ENCODE measurements around the gene MUC2. TPM values are rescaled to one million over a fixed set of nuclear protein-coding genes. Genes with fewer than 3 reads are reported as not detected.
A peak's percentile ranks its signal among the peaks of the same experiment; 100 is the strongest.

Gene MUC2
- total RNA-seq, 2 donors from 2014 or later = not detected

GRCh38 chr11:1041936-1042608 lies 32.6 kb upstream of the MUC2 start:
- H3K36me3 Mint-ChIP-seq (ENCODE audit: low read depth) = no peaks in the 10 kb centered on the region
- no peak for ATAC-seq (replicated peaks)
- H3K4me1 Mint-ChIP-seq = no peaks in the 10 kb centered on the region
- no peaks in the 10 kb centered on the region for H3K9me3 Mint-ChIP-seq
- no peak overlapping the region for H3K4me3 Mint-ChIP-seq
- H3K27me3 Mint-ChIP-seq = peaks cover 6% of the 10 kb centered on the region
- no peak overlapping the region for H3K27ac Mint-ChIP-seq

GRCh38 chr11:1042626-1043562 lies 31.8 kb upstream of the MUC2 start:
- no peak overlapping the region for H3K4me3 Mint-ChIP-seq
- H3K27me3 Mint-ChIP-seq = peaks cover 6% of the 10 kb centered on the region
- no peak for ATAC-seq (replicated peaks)
- H3K36me3 Mint-ChIP-seq (ENCODE audit: low read depth) = no peaks in the 10 kb centered on the region
- no peaks in the 10 kb centered on the region for H3K9me3 Mint-ChIP-seq
- H3K4me1 Mint-ChIP-seq = no peaks in the 10 kb centered on the region
- H3K27ac Mint-ChIP-seq = no peak overlapping the region

GRCh38 chr11:1043563-1044096 lies 31.0 kb upstream of the MUC2 start:
- ATAC-seq (replicated peaks) = no peak
- H3K9me3 Mint-ChIP-seq = no peaks in the 10 kb centered on the region
- H3K4me1 Mint-ChIP-seq = no peaks in the 10 kb centered on the region
- no peak overlapping the region for H3K27ac Mint-ChIP-seq
- no peaks in the 10 kb centered on the region for H3K36me3 Mint-ChIP-seq (ENCODE audit: low read depth)
- no peak overlapping the region for H3K4me3 Mint-ChIP-seq
- peaks cover 9% of the 10 kb centered on the region for H3K27me3 Mint-ChIP-seq

GRCh38 chr11:1044160-1044559 lies 30.5 kb upstream of the MUC2 start:
- ATAC-seq (replicated peaks) = no peak
- no peak overlapping the region for H3K27ac Mint-ChIP-seq
- peaks cover 10% of the 10 kb centered on the region for H3K27me3 Mint-ChIP-seq
- H3K4me3 Mint-ChIP-seq = no peak overlapping the region
- no peaks in the 10 kb centered on the region for H3K4me1 Mint-ChIP-seq
- no peaks in the 10 kb centered on the region for H3K9me3 Mint-ChIP-seq
- no peaks in the 10 kb centered on the region for H3K36me3 Mint-ChIP-seq (ENCODE audit: low read depth)

GRCh38 chr11:1047595-1048156 lies 27.0 kb upstream of the MUC2 start:
- Mint-ChIP-seq H3K27me3 (peaks cover 10% of the 10 kb centered on the region), H3K27ac (no peak overlapping the region), H3K9me3 (no peaks in the 10 kb centered on the region), H3K4me3 (no peak overlapping the region), H3K36me3 (ENCODE audit: low read depth) (no peaks in the 10 kb centered on the region), H3K4me1 (no peaks in the 10 kb centered on the region)
- no peak for ATAC-seq (replicated peaks)

- H3K36me3 Mint-ChIP-seq (ENCODE audit: low read depth) = no peaks in the 10 kb centered on the region
- H3K27ac Mint-ChIP-seq = no peak overlapping the region
- H3K9me3 Mint-ChIP-seq = no peaks in the 10 kb centered on the region
- H3K4me1 Mint-ChIP-seq = no peaks in the 10 kb centered on the region
- H3K27me3 Mint-ChIP-seq = peaks cover 10% of the 10 kb centered on the region
- no peak for ATAC-seq (replicated peaks)
- no peak overlapping the region for H3K4me3 Mint-ChIP-seq
Observed at GRCh38 chr11:1048375-1049070, 26.2 kb upstream of the MUC2 start.

GRCh38 chr11:1049071-1049405 lies 25.6 kb upstream of the MUC2 start:
- H3K36me3 Mint-ChIP-seq (ENCODE audit: low read depth) = no peaks in the 10 kb centered on the region
- no peak overlapping the region for H3K27ac Mint-ChIP-seq
- H3K4me3 Mint-ChIP-seq = no peak overlapping the region
- no peak for ATAC-seq (replicated peaks)
- H3K27me3 Mint-ChIP-seq = peaks cover 10% of the 10 kb centered on the region
- H3K9me3 Mint-ChIP-seq = no peaks in the 10 kb centered on the region
- H3K4me1 Mint-ChIP-seq = no peaks in the 10 kb centered on the region

- Mint-ChIP-seq H3K27ac (no peak overlapping the region), H3K27me3 (peaks cover 10% of the 10 kb centered on the region), H3K4me1 (no peaks in the 10 kb centered on the region), H3K9me3 (no peaks in the 10 kb centered on the region), H3K4me3 (no peak overlapping the region), H3K36me3 (ENCODE audit: low read depth) (no peaks in the 10 kb centered on the region)
- no peak for ATAC-seq (replicated peaks)
Observed at GRCh38 chr11:1049431-1049891, 25.2 kb upstream of the MUC2 start.

GRCh38 chr11:1049911-1050580 lies 24.6 kb upstream of the MUC2 start:
- H3K4me1 Mint-ChIP-seq = no peaks in the 10 kb centered on the region
- no peaks in the 10 kb centered on the region for H3K9me3 Mint-ChIP-seq
- H3K27ac Mint-ChIP-seq = no peak overlapping the region
- peaks cover 10% of the 10 kb centered on the region for H3K27me3 Mint-ChIP-seq
- H3K4me3 Mint-ChIP-seq = no peak overlapping the region
- no peak for ATAC-seq (replicated peaks)
- no peaks in the 10 kb centered on the region for H3K36me3 Mint-ChIP-seq (ENCODE audit: low read depth)

GRCh38 chr11:1050581-1051355 lies 23.9 kb upstream of the MUC2 start:
- peak; percentile 98 for ATAC-seq (replicated peaks)
- Mint-ChIP-seq H3K4me1 (no peaks in the 10 kb centered on the region), H3K27me3 (peaks cover 13% of the 10 kb centered on the region), H3K27ac (no peak overlapping the region), H3K4me3 (no peak overlapping the region), H3K9me3 (no peaks in the 10 kb centered on the region), H3K36me3 (ENCODE audit: low read depth) (no peaks in the 10 kb centered on the region)

GRCh38 chr11:1051356-1052132 lies 23.1 kb upstream of the MUC2 start:
- H3K4me3 Mint-ChIP-seq = no peak overlapping the region

GRCh38 chr11:1052133-1053011 lies 22.3 kb upstream of the MUC2 start:
- Mint-ChIP-seq H3K27ac (no peak overlapping the region), H3K27me3 (peaks cover 7% of the 10 kb centered on the region), H3K4me1 (no peaks in the 10 kb centered on the region), H3K4me3 (no peak overlapping the region), H3K36me3 (ENCODE audit: low read depth) (no peaks in the 10 kb centered on the region), H3K9me3 (no peaks in the 10 kb centered on the region)
- no peak for ATAC-seq (replicated peaks)

More at GRCh38 chr11:1051356-1052132, 23.1 kb upstream of the MUC2 start:
- Mint-ChIP-seq H3K36me3 (ENCODE audit: low read depth) (no peaks in the 10 kb centered on the region), H3K4me1 (no peaks in the 10 kb centered on the region), H3K9me3 (no peaks in the 10 kb centered on the region), H3K27me3 (peaks cover 11% of the 10 kb centered on the region), H3K27ac (no peak overlapping the region)
- ATAC-seq (replicated peaks) = peak; percentile 11

Data from activated T-helper 17 cell treated with anti-CD3 and anti-CD28 coated beads, Interleukin-2, amount 50 U/mL, for 72 hours (primary cell).